ENCODE measurements around the gene C2CD2. TPM values are rescaled to one million over a fixed set of nuclear protein-coding genes. Genes with fewer than 3 reads are reported as not detected.

Gene C2CD2
- polyA plus RNA-seq, 1 of the 3 experiments (the other 2 are of a cell fraction), result 9.7 TPM

DNA sequence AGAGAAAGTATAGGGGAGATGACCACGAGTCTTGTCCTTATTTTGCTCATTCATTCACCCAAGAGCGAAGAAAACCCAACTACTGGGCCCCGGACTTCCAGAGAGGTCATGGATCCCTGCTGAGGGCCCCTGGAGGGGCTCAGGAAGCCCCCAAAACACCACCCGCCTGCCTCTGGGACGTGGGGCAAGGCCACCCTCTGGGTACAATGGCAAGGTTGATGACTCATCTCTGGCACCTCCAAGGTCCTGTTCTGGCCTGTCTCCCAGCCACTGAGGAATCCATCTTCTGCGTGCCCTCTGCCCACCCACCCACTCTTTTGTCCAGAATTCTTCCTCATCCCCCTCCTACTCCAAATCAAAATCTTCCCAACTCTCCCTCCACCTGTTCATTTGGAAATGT lies 53.4 kb downstream of the C2CD2 start:
- H3F3A ChIP-seq (replicated peaks; ENCODE audit: insufficient read depth), result no peaks in the 10 kb centered on the region

DNA sequence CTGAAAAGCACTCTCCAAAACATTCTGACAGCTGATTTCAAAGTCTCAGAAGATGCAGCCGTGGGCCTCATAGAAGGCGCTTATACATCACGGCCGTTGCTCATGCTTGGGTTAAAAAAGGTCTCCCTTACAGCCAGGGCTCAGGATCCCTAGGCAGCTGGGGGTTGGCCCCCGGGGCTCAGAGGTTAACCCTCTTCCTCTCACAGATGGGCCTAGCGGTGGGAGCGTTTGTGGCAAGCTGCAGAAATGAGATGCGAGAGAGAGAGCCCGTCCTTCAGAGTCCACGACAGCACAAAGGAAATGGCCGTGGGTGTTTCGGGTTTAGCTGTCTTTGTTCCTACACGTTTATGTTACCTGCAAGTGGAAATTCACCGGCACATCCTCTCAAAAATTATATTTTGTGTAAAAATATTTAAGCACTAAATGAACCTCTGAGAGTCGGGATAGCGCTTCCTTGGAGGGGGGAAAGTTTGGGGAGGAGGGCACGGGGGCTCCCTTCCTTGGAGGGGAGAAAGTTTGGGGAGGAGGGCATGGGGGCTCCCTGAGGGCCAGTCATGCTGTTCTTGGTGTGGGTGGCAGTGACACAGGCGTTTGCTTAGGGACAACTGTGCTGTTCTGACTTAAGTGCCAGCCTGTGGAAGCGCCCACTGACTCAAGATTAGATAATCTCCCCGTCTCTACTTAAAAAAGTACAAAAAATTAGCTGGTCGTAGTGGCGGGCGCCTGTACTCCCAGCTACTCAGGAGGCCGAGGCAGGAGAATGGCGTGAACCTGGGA lies 54.2 kb downstream of the C2CD2 start:
- H3K9me2 ChIP-seq, result no peaks in the 10 kb centered on the region
- TF ChIP-seq, protein P1, sequence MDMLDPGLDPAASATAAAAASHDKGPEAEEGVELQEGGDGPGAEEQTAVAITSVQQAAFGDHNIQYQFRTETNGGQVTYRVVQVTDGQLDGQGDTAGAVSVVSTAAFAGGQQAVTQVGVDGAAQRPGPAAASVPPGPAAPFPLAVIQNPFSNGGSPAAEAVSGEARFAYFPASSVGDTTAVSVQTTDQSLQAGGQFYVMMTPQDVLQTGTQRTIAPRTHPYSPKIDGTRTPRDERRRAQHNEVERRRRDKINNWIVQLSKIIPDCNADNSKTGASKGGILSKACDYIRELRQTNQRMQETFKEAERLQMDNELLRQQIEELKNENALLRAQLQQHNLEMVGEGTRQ (IDR thresholded peaks at IDR 0.05; ENCODE audit: borderline replicate concordance, low read depth, low read length), result no peak
- TF ChIP-seq RAD21 (IDR thresholded peaks at IDR 0.05; ENCODE audit: low read length), result no peak
- TF ChIP-seq, protein P2, sequence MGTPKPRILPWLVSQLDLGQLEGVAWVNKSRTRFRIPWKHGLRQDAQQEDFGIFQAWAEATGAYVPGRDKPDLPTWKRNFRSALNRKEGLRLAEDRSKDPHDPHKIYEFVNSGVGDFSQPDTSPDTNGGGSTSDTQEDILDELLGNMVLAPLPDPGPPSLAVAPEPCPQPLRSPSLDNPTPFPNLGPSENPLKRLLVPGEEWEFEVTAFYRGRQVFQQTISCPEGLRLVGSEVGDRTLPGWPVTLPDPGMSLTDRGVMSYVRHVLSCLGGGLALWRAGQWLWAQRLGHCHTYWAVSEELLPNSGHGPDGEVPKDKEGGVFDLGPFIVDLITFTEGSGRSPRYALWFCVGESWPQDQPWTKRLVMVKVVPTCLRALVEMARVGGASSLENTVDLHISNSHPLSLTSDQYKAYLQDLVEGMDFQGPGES (IDR thresholded peaks at IDR 0.05; ENCODE audit: low read depth, low read length), result no peak
- TF ChIP-seq ELF1 (IDR thresholded peaks at IDR 0.05), result no peak
- TF ChIP-seq TCF12 (IDR thresholded peaks at IDR 0.05), result no peak
- TF ChIP-seq, protein P3, sequence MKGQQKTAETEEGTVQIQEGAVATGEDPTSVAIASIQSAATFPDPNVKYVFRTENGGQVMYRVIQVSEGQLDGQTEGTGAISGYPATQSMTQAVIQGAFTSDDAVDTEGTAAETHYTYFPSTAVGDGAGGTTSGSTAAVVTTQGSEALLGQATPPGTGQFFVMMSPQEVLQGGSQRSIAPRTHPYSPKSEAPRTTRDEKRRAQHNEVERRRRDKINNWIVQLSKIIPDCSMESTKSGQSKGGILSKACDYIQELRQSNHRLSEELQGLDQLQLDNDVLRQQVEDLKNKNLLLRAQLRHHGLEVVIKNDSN (IDR thresholded peaks at IDR 0.05; ENCODE audit: borderline replicate concordance, low read depth), result no peak
- no peak for TF ChIP-seq GATA2 (CRISPR knock-in tag; IDR thresholded peaks at IDR 0.05)
- no peak for TF ChIP-seq TAF1 (IDR thresholded peaks at IDR 0.05; ENCODE audit: borderline replicate concordance, low read depth, low read length)
- no peak for TF ChIP-seq MEF2A (IDR thresholded peaks at IDR 0.05; ENCODE audit: borderline replicate concordance, low read depth)
- TF ChIP-seq, protein P4, sequence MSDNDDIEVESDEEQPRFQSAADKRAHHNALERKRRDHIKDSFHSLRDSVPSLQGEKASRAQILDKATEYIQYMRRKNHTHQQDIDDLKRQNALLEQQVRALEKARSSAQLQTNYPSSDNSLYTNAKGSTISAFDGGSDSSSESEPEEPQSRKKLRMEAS (IDR thresholded peaks at IDR 0.05; ENCODE audit: low read depth), result no peak
- TF ChIP-seq, protein P5, sequence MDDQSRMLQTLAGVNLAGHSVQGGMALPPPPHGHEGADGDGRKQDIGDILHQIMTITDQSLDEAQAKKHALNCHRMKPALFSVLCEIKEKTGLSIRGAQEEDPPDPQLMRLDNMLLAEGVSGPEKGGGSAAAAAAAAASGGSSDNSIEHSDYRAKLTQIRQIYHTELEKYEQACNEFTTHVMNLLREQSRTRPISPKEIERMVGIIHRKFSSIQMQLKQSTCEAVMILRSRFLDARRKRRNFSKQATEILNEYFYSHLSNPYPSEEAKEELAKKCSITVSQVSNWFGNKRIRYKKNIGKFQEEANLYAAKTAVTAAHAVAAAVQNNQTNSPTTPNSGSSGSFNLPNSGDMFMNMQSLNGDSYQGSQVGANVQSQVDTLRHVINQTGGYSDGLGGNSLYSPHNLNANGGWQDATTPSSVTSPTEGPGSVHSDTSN (IDR thresholded peaks at IDR 0.05), result no peak
- no peak for TF ChIP-seq RCOR1 (IDR thresholded peaks at IDR 0.05; ENCODE audit: low read length)
- no peak for TF ChIP-seq TEAD4 (IDR thresholded peaks at IDR 0.05; ENCODE audit: borderline replicate concordance, insufficient read depth)
- TF ChIP-seq GABPA (IDR thresholded peaks at IDR 0.05; ENCODE audit: low read depth), result no peak
- no peak for TF ChIP-seq EP300 (IDR thresholded peaks at IDR 0.05; ENCODE audit: borderline replicate concordance in 1 of 2, low read depth in 1 of 2, low read length in 1 of 2)
- no peak for TF ChIP-seq RXRA (IDR thresholded peaks at IDR 0.05; ENCODE audit: borderline replicate concordance, low read depth)
- TF ChIP-seq FOXJ3 (CRISPR knock-in tag; IDR thresholded peaks at IDR 0.05), result no peak
- no peak for TF ChIP-seq SIN3A (IDR thresholded peaks at IDR 0.05; ENCODE audit: borderline replicate concordance, low read depth, low read length)
- no peak for TF ChIP-seq SMC3 (IDR thresholded peaks at IDR 0.05; ENCODE audit: low read depth, low read length)
- no peak for TF ChIP-seq JUND (IDR thresholded peaks at IDR 0.05)
- H4K20me1 ChIP-seq (ENCODE audit: insufficient read depth), result no peaks in the 10 kb centered on the region
- DNase-seq, result no peak
- H3K4me3 ChIP-seq (ENCODE audit: low read depth in 2 of 2, low read length in 1 of 2), result no peak overlapping the region
- CTCF ChIA-PET, result no interaction called here
- peaks cover 0 to 12% of the 10 kb centered on the region in 2 experiments; a peak in 2 of 4 replicates for H3K4me1 ChIP-seq (ENCODE audit: control insufficient read depth in 1 of 2, insufficient read depth in 2 of 2, low read depth in 1 of 2, low read length in 1 of 2)
- no peak overlapping the region for H3K27ac ChIP-seq (ENCODE audit: low read depth in 2 of 2, low read length in 1 of 2)
- no peak overlapping the region for H3K4me2 ChIP-seq
- POLR2A ChIA-PET, result interaction anchor here (0.6 kb wide), 1 partner anchor 9 kb away, joined by 3 read pairs; no protein-coding TSS in a partner anchor
- no peaks in the 10 kb centered on the region for H3K9me3 ChIP-seq
- H3K27me3 ChIP-seq (ENCODE audit: insufficient read depth), result no peaks in the 10 kb centered on the region
- no peak overlapping the region for H3K9ac ChIP-seq
- H3K79me2 ChIP-seq (ENCODE audit: insufficient read depth), result no peaks in the 10 kb centered on the region
- H3K36me3 ChIP-seq (replicated peaks in 1 of 2; ENCODE audit: control insufficient read depth in 1 of 2, insufficient read depth in 2 of 2, low read length in 1 of 2), result peaks cover 4 to 31% of the 10 kb centered on the region in 2 experiments
- H2AFZ ChIP-seq (ENCODE audit: low read depth), result no peak overlapping the region
- no peaks in the 10 kb centered on the region for H3F3A ChIP-seq (replicated peaks; ENCODE audit: insufficient read depth)
- WGBS (ENCODE audit: low lambda C conversion rate), result 93% methylated on average over 25 of the region's 25 CpGs

More for the DNA sequence above, 53.4 kb downstream of the C2CD2 start:
- DNase-seq, result no peak
- H3K9me3 ChIP-seq, result no peaks in the 10 kb centered on the region
- no peak overlapping the region for H3K4me2 ChIP-seq
- no peak overlapping the region for H3K9ac ChIP-seq
- WGBS (ENCODE audit: low lambda C conversion rate), result 98% methylated on average over 3 of the region's 6 CpGs
- ChIA-PET POLR2A (no interaction called here), CTCF (no interaction called here)
- H4K20me1 ChIP-seq (ENCODE audit: insufficient read depth), result no peaks in the 10 kb centered on the region
- H3K27ac ChIP-seq (ENCODE audit: low read depth in 2 of 2, low read length in 1 of 2), result no peak overlapping the region
- H3K79me2 ChIP-seq (ENCODE audit: insufficient read depth), result no peaks in the 10 kb centered on the region
- H3K36me3 ChIP-seq (replicated peaks in 1 of 2; ENCODE audit: control insufficient read depth in 1 of 2, insufficient read depth in 2 of 2, low read length in 1 of 2), result peaks cover 4 to 32% of the 10 kb centered on the region in 2 experiments
- H2AFZ ChIP-seq (ENCODE audit: low read depth), result no peak overlapping the region
- TF ChIP-seq, protein P3 (IDR thresholded peaks at IDR 0.05; ENCODE audit: borderline replicate concordance, low read depth), result no peak
- no peak for TF ChIP-seq POLR2AphosphoS5 (IDR thresholded peaks at IDR 0.05; ENCODE audit: low read depth, low read length)
- peaks cover 0 to 5% of the 10 kb centered on the region in 2 experiments; a peak in 2 of 4 replicates for H3K4me1 ChIP-seq (ENCODE audit: control insufficient read depth in 1 of 2, insufficient read depth in 2 of 2, low read depth in 1 of 2, low read length in 1 of 2)
- no peaks in the 10 kb centered on the region for H3K9me2 ChIP-seq
- no peaks in the 10 kb centered on the region for H3K27me3 ChIP-seq (ENCODE audit: insufficient read depth)
- H3K4me3 ChIP-seq (ENCODE audit: low read depth in 2 of 2, low read length in 1 of 2), result no peak overlapping the region
